Fibroblast of peridontal ligament (primary cell): ENCODE data around the gene PSPH.

Experiments
- DNase-seq: peaks from one replicate; pipeline ENCODE4 v3.0.0-alpha.2; 2010; ENCODE audit errors: extremely low read depth

PSPH gene

GRCh38 chr7:56007167-56007652, 44.0 kb downstream of the PSPH start:
- no peak for DNase-seq

- DNase-seq = no peak
These were observed 47.5 kb downstream of the PSPH start for GRCh38 chr7:56003749-56004148.

GRCh38 chr7:55996856-55997500, 54.3 kb downstream of the PSPH start:
- DNase-seq = no peak

- no peak for DNase-seq
These were observed 58.9 kb downstream of the PSPH start for GRCh38 chr7:55992346-55992745.

GRCh38 chr7:55983537-55983936, 67.7 kb downstream of the PSPH start:
- no peak for DNase-seq

- no peak for DNase-seq
These were observed 71.0 kb downstream of the PSPH start for GRCh38 chr7:55980266-55980665.

- peak; percentile 46 for DNase-seq
These were observed 73.4 kb downstream of the PSPH start for GRCh38 chr7:55977831-55978230.

- DNase-seq = no peak
These were observed 75.1 kb downstream of the PSPH start for GRCh38 chr7:55975988-55976633.

- DNase-seq = no peak
These were observed 77.4 kb downstream of the PSPH start for GRCh38 chr7:55973747-55974250.

- DNase-seq = no peak
These were observed 80.3 kb downstream of the PSPH start for GRCh38 chr7:55970978-55971377.

- no peak for DNase-seq
These were observed 80.7 kb downstream of the PSPH start for GRCh38 chr7:55970561-55970960.

- DNase-seq = no peak
These were observed 81.9 kb downstream of the PSPH start for GRCh38 chr7:55969391-55969790.

- DNase-seq = no peak
These were observed 84.4 kb downstream of the PSPH start for GRCh38 chr7:55966851-55967250.

GRCh38 chr7:55965805-55966421, 85.3 kb downstream of the PSPH start:
- peak; percentile 37 for DNase-seq

- DNase-seq = peak; percentile 55
These were observed 86.2 kb downstream of the PSPH start for GRCh38 chr7:55965100-55965470.

- peak; percentile 33 for DNase-seq
These were observed 86.8 kb downstream of the PSPH start, which contains the start of gene NIPSNAP2 for GRCh38 chr7:55964261-55965099. TSS of gene NIPSNAP2 (plus strand) at chr7:55964585. CDS start at chr7:55964610, 25 bp downstream.

GRCh38 chr7:55963584-55964168, 87.6 kb downstream of the PSPH start:
- no peak for DNase-seq

- DNase-seq = no peak
These were observed 89.2 kb downstream of the PSPH start for GRCh38 chr7:55962014-55962413.
